Astrocyte (in vitro differentiated cells and primary cell): ENCODE data around the gene LRIG1. TPM values are rescaled to one million over a fixed set of nuclear protein-coding genes. Genes with fewer than 3 reads are reported as not detected.
A peak's percentile ranks its signal among the peaks of the same experiment; 100 is the strongest.

Experiments
- DNase-seq: peaks from one replicate; pipeline ENCODE4 v3.0.0-alpha.2; 2010; ENCODE audit warnings: low read depth
- FAIRE-seq: peaks from 2 replicates; lab custom pipeline; 2011; peaks lifted over from hg19 to GRCh38; lab: Jason Lieb, UNC
- H2AFZ ChIP-seq: 2 replicates; pipeline ENCODE4 v1.6.0; 2012; ENCODE audit warnings: low read depth, low read length, inconsistent platforms
- H3K27ac ChIP-seq: 2 replicates; pipeline ENCODE4 v1.5.1; 2011; ENCODE audit warnings: low read depth, low read length, inconsistent platforms
- H3K27me3 ChIP-seq: 2 replicates; pipeline ENCODE4 v1.6.0; 2011; ENCODE audit warnings: low read length, inconsistent platforms; ENCODE audit not compliant: insufficient read depth
- H3K36me3 ChIP-seq: 2 replicates; pipeline ENCODE4 v1.5.1; 2011; ENCODE audit warnings: low read length, inconsistent platforms; ENCODE audit not compliant: insufficient read depth
- H3K4me1 ChIP-seq: 2 replicates; pipeline ENCODE4 v1.5.1; 2011; ENCODE audit warnings: low read length, inconsistent platforms; ENCODE audit not compliant: insufficient read depth
- H3K4me2 ChIP-seq: 2 replicates; pipeline ENCODE4 v1.6.0; 2012; ENCODE audit warnings: low read length, inconsistent platforms
- H3K4me3 ChIP-seq: 2 replicates; pipeline ENCODE4 v1.5.1; 2011; ENCODE audit warnings: low read depth, mild to moderate bottlenecking, low read length, inconsistent platforms; ENCODE audit not compliant: insufficient read depth
- H3K79me2 ChIP-seq: 2 replicates; pipeline ENCODE4 v1.6.0; 2012; ENCODE audit warnings: mild to moderate bottlenecking, low read length, inconsistent platforms; ENCODE audit not compliant: insufficient read depth
- H3K9ac ChIP-seq: 2 replicates; pipeline ENCODE4 v1.6.0; 2012; ENCODE audit warnings: mild to moderate bottlenecking, low read length, inconsistent platforms
- H3K9me3 ChIP-seq: 2 replicates; pipeline ENCODE4 v1.5.1; 2012; ENCODE audit warnings: low read depth, mild to moderate bottlenecking, low read length, inconsistent platforms; ENCODE audit not compliant: insufficient read depth
- H4K20me1 ChIP-seq: 2 replicates; pipeline ENCODE4 v1.6.0; 2012; ENCODE audit warnings: low read length, inconsistent platforms; ENCODE audit not compliant: insufficient read depth
- H3K27ac Mint-ChIP-seq: one replicate; pipeline ENCODE4 v1.8.0; 2021; ENCODE audit warnings: mild to moderate bottlenecking, mixed read lengths; ENCODE audit not compliant: unreplicated experiment
- H3K27me3 Mint-ChIP-seq: one replicate; pipeline ENCODE4 v1.8.0; 2021; ENCODE audit warnings: low read depth, mixed read lengths; ENCODE audit not compliant: unreplicated experiment
- H3K36me3 Mint-ChIP-seq: one replicate; pipeline ENCODE4 v1.8.0; 2021; ENCODE audit warnings: low read depth, mixed read lengths; ENCODE audit not compliant: unreplicated experiment
- H3K4me1 Mint-ChIP-seq: one replicate; pipeline ENCODE4 v1.8.0; 2021; ENCODE audit warnings: low read depth, mixed read lengths; ENCODE audit not compliant: unreplicated experiment
- H3K4me3 Mint-ChIP-seq: one replicate; pipeline ENCODE4 v1.8.0; 2021; ENCODE audit warnings: mild to moderate bottlenecking, moderate library complexity, mixed read lengths; ENCODE audit not compliant: unreplicated experiment
- H3K9me3 Mint-ChIP-seq: one replicate; pipeline ENCODE4 v1.8.0; 2021; ENCODE audit warnings: mild to moderate bottlenecking, mixed read lengths; ENCODE audit not compliant: unreplicated experiment
- CTCF ChIP-seq: IDR thresholded peaks from 2 replicates; pipeline ENCODE4 v1.5.1; 2011; ENCODE audit warnings: low read depth, mild to moderate bottlenecking, inconsistent platforms, low read length, moderate library complexity; ENCODE audit not compliant: insufficient read depth
- EZH2 ChIP-seq: IDR thresholded peaks from 2 replicates; pipeline ENCODE4 v1.6.1; 2012; ENCODE audit warnings: mild to moderate bottlenecking, low read length, inconsistent platforms; ENCODE audit not compliant: insufficient read depth
- total RNA-seq: library from RNA; stranded (reverse); gene quantifications from 2 replicates; pipeline ENCODE4 v1.2.1, GENCODE V29; 2021

Gene LRIG1
- total RNA-seq, 1 donor from 2014 or later, result 39.7 TPM

- H3K36me3 Mint-ChIP-seq, result peaks cover 5% of the 10 kb centered on the region
- peaks cover 46% of the 10 kb centered on the region for H3K4me1 Mint-ChIP-seq
- Histone ChIP-seq H2AFZ (peak overlapping the region; percentile 41), H3K27ac (peak overlapping the region; percentile 77), H3K36me3 (no peaks in the 10 kb centered on the region), H4K20me1 (no peaks in the 10 kb centered on the region), H3K4me3 (peak overlapping the region; percentile 30), H3K79me2 (peaks cover 8% of the 10 kb centered on the region), H3K27me3 (no peaks in the 10 kb centered on the region), H3K4me2 (peak overlapping the region; percentile 83), H3K4me1 (peaks cover 41% of the 10 kb centered on the region), H3K9ac (peak overlapping the region; percentile 76), H3K9me3 (no peaks in the 10 kb centered on the region)
- no peaks in the 10 kb centered on the region for H3K27me3 Mint-ChIP-seq
- peak; percentile 86 for DNase-seq
- TF ChIP-seq CTCF (no peak), EZH2 (no peak)
- H3K27ac Mint-ChIP-seq, result peak overlapping the region; percentile 98
- no peaks in the 10 kb centered on the region for H3K9me3 Mint-ChIP-seq
- peak overlapping the region; percentile 76 for H3K4me3 Mint-ChIP-seq
- no peak for FAIRE-seq
Observed at GRCh38 chr3:66442254-66443117, 58.3 kb downstream of the LRIG1 start.

GRCh38 chr3:66441692-66442091 lies 59.1 kb downstream of the LRIG1 start:
- no peaks in the 10 kb centered on the region for H3K9me3 Mint-ChIP-seq
- peaks cover 41% of the 10 kb centered on the region for H3K4me1 ChIP-seq
- TF ChIP-seq CTCF (no peak), EZH2 (no peak)
- peak overlapping the region; percentile 76 for H3K9ac ChIP-seq
- H2AFZ ChIP-seq, result no peak overlapping the region
- no peak overlapping the region for H3K4me3 ChIP-seq
- DNase-seq, result no peak
- H3K27ac ChIP-seq, result peak overlapping the region; percentile 77
- no peaks in the 10 kb centered on the region for H3K9me3 ChIP-seq
- no peak overlapping the region for H3K4me3 Mint-ChIP-seq
- H3K36me3 Mint-ChIP-seq, result peaks cover 9% of the 10 kb centered on the region
- no peaks in the 10 kb centered on the region for H3K27me3 ChIP-seq
- peak overlapping the region; percentile 83 for H3K4me2 ChIP-seq
- H3K27ac Mint-ChIP-seq, result peak overlapping the region; percentile 98
- no peaks in the 10 kb centered on the region for H3K36me3 ChIP-seq
- peaks cover 48% of the 10 kb centered on the region for H3K4me1 Mint-ChIP-seq
- no peaks in the 10 kb centered on the region for H3K27me3 Mint-ChIP-seq
- H4K20me1 ChIP-seq, result no peaks in the 10 kb centered on the region
- FAIRE-seq, result peak; percentile 17
- H3K79me2 ChIP-seq, result peaks cover 11% of the 10 kb centered on the region

- Histone ChIP-seq H3K9ac (peak overlapping the region; percentile 76), H3K27me3 (no peaks in the 10 kb centered on the region), H3K4me3 (no peak overlapping the region), H3K36me3 (no peaks in the 10 kb centered on the region), H3K4me2 (peak overlapping the region; percentile 83), H3K27ac (peak overlapping the region; percentile 77), H2AFZ (peak overlapping the region; percentile 46), H4K20me1 (no peaks in the 10 kb centered on the region), H3K4me1 (peaks cover 41% of the 10 kb centered on the region), H3K9me3 (no peaks in the 10 kb centered on the region), H3K79me2 (peaks cover 16% of the 10 kb centered on the region)
- TF ChIP-seq CTCF (no peak), EZH2 (no peak)
- DNase-seq, result peak; percentile 85
- peak; percentile 64 for FAIRE-seq
- peaks cover 9% of the 10 kb centered on the region for H3K36me3 Mint-ChIP-seq
- H3K4me1 Mint-ChIP-seq, result peaks cover 51% of the 10 kb centered on the region
- no peaks in the 10 kb centered on the region for H3K9me3 Mint-ChIP-seq
- no peak overlapping the region for H3K4me3 Mint-ChIP-seq
- peak overlapping the region; percentile 77 for H3K27ac Mint-ChIP-seq
- no peaks in the 10 kb centered on the region for H3K27me3 Mint-ChIP-seq
Observed at GRCh38 chr3:66441129-66441528, 59.7 kb downstream of the LRIG1 start.
